ENCODE data around the gene LRRC32. TPM values are rescaled to one million over a fixed set of nuclear protein-coding genes. Genes with fewer than 3 reads are reported as not detected.

Gene LRRC32
- polyA plus RNA-seq, 3 donors, result 1.5 TPM; not detected in 2

DNA sequence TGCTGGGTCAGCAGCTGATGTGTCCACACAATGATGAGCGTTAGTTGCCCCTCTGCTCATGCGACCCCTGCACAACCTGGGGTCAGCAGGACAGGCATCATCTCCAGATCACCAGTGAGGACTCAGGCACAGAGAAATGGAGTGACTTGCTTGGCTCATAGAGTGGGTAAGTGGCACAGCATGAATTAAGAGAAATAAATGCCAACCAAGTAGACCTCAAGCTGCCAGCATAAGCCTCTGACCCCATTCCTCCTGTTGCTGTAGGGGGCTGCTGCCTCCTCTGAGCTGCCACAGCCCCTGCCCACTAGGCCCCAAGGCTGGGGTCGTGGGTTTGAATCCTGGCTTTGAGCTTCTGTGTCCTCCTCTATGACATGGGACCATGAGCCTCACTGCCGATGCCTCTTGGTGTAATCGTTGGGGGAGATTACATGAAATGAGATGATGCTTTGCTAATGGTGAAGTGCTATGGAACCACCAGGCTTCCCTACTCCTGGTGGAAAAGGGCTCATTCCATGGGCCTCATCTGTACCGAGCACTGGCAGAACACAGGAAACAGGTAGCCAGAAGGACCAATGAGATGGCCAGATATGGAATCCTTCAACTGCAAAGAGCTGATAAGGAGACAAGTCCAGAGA lies 33.6 kb downstream of the LRRC32 start:
- H3K4me2 ChIP-seq (replicated peaks; ENCODE audit: extremely low read depth, low read length, poor library complexity, severe bottlenecking), result peak overlapping the region; percentile 16
- TF ChIP-seq CTCF (IDR thresholded peaks at IDR 0.05), result no peak
- Mint-ChIP-seq H3K4me3 (no peak overlapping the region), H3K4me1 (peaks cover 28% of the 10 kb centered on the region), H3K27me3 (ENCODE audit: low read depth in 3 of 3) (peaks cover 2 to 18% (median 5%) of the 10 kb centered on the region in 3 donors), H3K27ac (peak overlapping the region in 6 of 7 donors; percentile 14 to 92 (median 82)), H3K9me3 (peaks cover 0 to 2% (median 0%) of the 10 kb centered on the region in 7 donors), H3K36me3 (peaks cover 0 to 13% of the 10 kb centered on the region in 2 donors)
- H4K20me1 ChIP-seq (ENCODE audit: insufficient read depth, low read length), result no peaks in the 10 kb centered on the region
- H3K4me3 ChIP-seq (replicated peaks in 1 of 3; ENCODE audit: low read depth in 2 of 3, low read length in 3 of 3), result no peak overlapping the region
- H3K79me2 ChIP-seq (ENCODE audit: insufficient read depth, low read length), result no peaks in the 10 kb centered on the region
- H3K36me3 ChIP-seq (replicated peaks in 1 of 2; ENCODE audit: control insufficient read depth in 1 of 2, insufficient read depth in 2 of 2, low read length in 2 of 2), result no peaks in the 10 kb centered on the region
- peak overlapping the region; percentile 10 to 45 for H3K27ac ChIP-seq (ENCODE audit: low read depth in 1 of 2, low read length in 2 of 2)
- peak overlapping the region; percentile 65 for H2AFZ ChIP-seq (ENCODE audit: insufficient read depth, low read depth, low read length, poor library complexity, severe bottlenecking)
- intact Hi-C loops (cut with micrococcal nuclease), result no loop called here
- no peaks in the 10 kb centered on the region for H3K9me3 ChIP-seq (replicated peaks in 1 of 2; ENCODE audit: control insufficient read depth in 1 of 2, insufficient read depth in 1 of 2, low read length in 2 of 2)
- 81% methylated on average over 5 of the region's 6 CpGs for WGBS (ENCODE audit: insufficient coverage)
- H3K27me3 ChIP-seq (ENCODE audit: control insufficient read depth in 2 of 2, insufficient read depth in 2 of 2, low read length in 2 of 2), result no peaks in the 10 kb centered on the region
- H3K4me1 ChIP-seq (ENCODE audit: control insufficient read depth in 1 of 2, insufficient read depth in 2 of 2, low read length in 2 of 2), result peaks cover 15 to 18% of the 10 kb centered on the region in 2 donors
- no peak overlapping the region for H3K9ac ChIP-seq (ENCODE audit: insufficient read depth, low read length, poor library complexity, severe bottlenecking)
- no peak for DNase-seq

DNA sequence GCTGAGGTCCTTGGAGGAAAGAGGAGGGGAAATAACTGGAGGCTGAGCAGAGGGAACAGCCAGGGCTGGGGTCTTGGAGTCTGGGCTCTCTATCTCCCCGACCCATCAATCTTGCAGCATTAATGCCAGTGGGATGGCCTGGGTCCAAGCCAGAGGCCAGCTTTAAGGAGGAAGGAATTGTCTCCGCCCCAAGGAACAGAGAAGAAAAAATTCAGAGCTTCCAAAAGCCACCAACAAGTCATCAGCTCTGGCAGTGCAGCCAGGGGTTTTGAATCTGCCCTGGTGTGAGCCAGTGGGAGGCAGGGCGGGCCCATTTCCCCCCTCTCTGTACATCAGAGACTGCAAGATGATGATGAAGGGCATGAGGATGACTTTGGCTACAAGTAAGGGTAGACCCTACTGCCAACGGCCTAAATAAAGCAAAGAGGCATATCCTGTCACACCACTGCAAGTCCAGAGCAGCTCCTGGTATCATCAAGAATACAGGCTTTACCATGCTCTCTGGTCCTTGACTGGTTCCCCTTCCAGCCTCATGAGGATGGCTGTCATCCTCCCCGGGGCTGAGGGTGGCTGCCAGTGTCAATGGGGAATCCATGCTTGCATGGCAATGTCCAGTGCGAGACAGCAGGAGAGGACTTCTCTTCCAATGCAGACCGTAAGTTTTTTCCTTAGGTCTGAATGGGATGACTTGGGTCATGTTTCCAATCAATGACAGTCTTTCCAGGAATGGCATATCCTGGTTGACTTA lies 34.4 kb downstream of the LRRC32 start:
- H3K4me2 ChIP-seq (replicated peaks; ENCODE audit: extremely low read depth, low read length, poor library complexity, severe bottlenecking), result no peak overlapping the region
- peaks cover 0 to 2% (median 0%) of the 10 kb centered on the region in 7 donors for H3K9me3 Mint-ChIP-seq
- 90% methylated on average over 5 of the region's 7 CpGs for WGBS (ENCODE audit: insufficient coverage)
- TF ChIP-seq CTCF (IDR thresholded peaks at IDR 0.05), result no peak
- H3K4me3 ChIP-seq (replicated peaks in 1 of 3; ENCODE audit: low read depth in 2 of 3, low read length in 3 of 3), result no peak overlapping the region
- no peak for DNase-seq
- intact Hi-C loops (cut with micrococcal nuclease), result no loop called here
- peaks cover 0 to 13% of the 10 kb centered on the region in 2 donors for H3K36me3 Mint-ChIP-seq
- peaks cover 32% of the 10 kb centered on the region for H3K4me1 Mint-ChIP-seq
- H3K9ac ChIP-seq (ENCODE audit: insufficient read depth, low read length, poor library complexity, severe bottlenecking), result no peak overlapping the region
- no peak overlapping the region for H3K4me3 Mint-ChIP-seq
- peak overlapping the region in 3 of 7 donors; percentile 46 to 79 (median 54) for H3K27ac Mint-ChIP-seq
- peaks cover 2 to 16% (median 5%) of the 10 kb centered on the region in 3 donors for H3K27me3 Mint-ChIP-seq (ENCODE audit: low read depth in 3 of 3)
- H3K36me3 ChIP-seq (replicated peaks in 1 of 2; ENCODE audit: control insufficient read depth in 1 of 2, insufficient read depth in 2 of 2, low read length in 2 of 2), result no peaks in the 10 kb centered on the region
- H3K79me2 ChIP-seq (ENCODE audit: insufficient read depth, low read length), result no peaks in the 10 kb centered on the region
- peaks cover 17 to 22% of the 10 kb centered on the region in 2 donors for H3K4me1 ChIP-seq (ENCODE audit: control insufficient read depth in 1 of 2, insufficient read depth in 2 of 2, low read length in 2 of 2)
- no peaks in the 10 kb centered on the region for H4K20me1 ChIP-seq (ENCODE audit: insufficient read depth, low read length)
- no peak overlapping the region for H3K27ac ChIP-seq (ENCODE audit: low read depth in 1 of 2, low read length in 2 of 2)
- H3K9me3 ChIP-seq (replicated peaks in 1 of 2; ENCODE audit: control insufficient read depth in 1 of 2, insufficient read depth in 1 of 2, low read length in 2 of 2), result no peaks in the 10 kb centered on the region
- no peaks in the 10 kb centered on the region for H3K27me3 ChIP-seq (ENCODE audit: control insufficient read depth in 2 of 2, insufficient read depth in 2 of 2, low read length in 2 of 2)
- peak overlapping the region; percentile 7 for H2AFZ ChIP-seq (ENCODE audit: insufficient read depth, low read depth, low read length, poor library complexity, severe bottlenecking)

All from CD14-positive monocyte (primary cell).